GM18508 (cell line): ENCODE measurements around the gene SPTLC2.

Source experiments
- ATAC-seq: cut with Tn5 transposase; IDR thresholded peaks from one replicate; pipeline ENCODE4 v1.9.1; 2021; ENCODE audit warnings: moderate number of reproducible peaks; ENCODE audit not compliant: insufficient read depth, unreplicated experiment

The SPTLC2 gene

GRCh38 chr14:77478029-77478428 lies 138.4 kb downstream of the SPTLC2 start:
- no peak for ATAC-seq

GRCh38 chr14:77475432-77476115 lies 140.9 kb downstream of the SPTLC2 start:
- ATAC-seq, result no peak

- ATAC-seq, result no peak
Observed at GRCh38 chr14:77474479-77475177, 141.8 kb downstream of the SPTLC2 start.

GRCh38 chr14:77473921-77474320 lies 142.5 kb downstream of the SPTLC2 start:
- no peak for ATAC-seq

GRCh38 chr14:77470224-77470870 lies 146.1 kb downstream of the SPTLC2 start:
- ATAC-seq, result no peak

- no peak for ATAC-seq
Observed at GRCh38 chr14:77469539-77469938, 146.9 kb downstream of the SPTLC2 start.

- no peak for ATAC-seq
Observed at GRCh38 chr14:77469067-77469505, 147.4 kb downstream of the SPTLC2 start.

- ATAC-seq, result no peak
Observed at GRCh38 chr14:77467801-77468200, 148.6 kb downstream of the SPTLC2 start.

- no peak for ATAC-seq
Observed at GRCh38 chr14:77459072-77459723, 157.2 kb downstream of the SPTLC2 start.

GRCh38 chr14:77458249-77458950 lies 158.0 kb downstream of the SPTLC2 start:
- peak; percentile 15 for ATAC-seq

- peak; percentile 85 for ATAC-seq
Observed at GRCh38 chr14:77457522-77458248, 158.8 kb downstream of the SPTLC2 start, which contains the start of the genes AHSA1 and VIPAS39. Gene AHSA1, plus strand, starts transcription at chr14:77458093. Its CDS starts 97 bp downstream, at chr14:77458190. Gene VIPAS39, minus strand, starts transcription at chr14:77457601. Its CDS starts 3,499 bp downstream, at chr14:77454102.

- ATAC-seq, result no peak
Observed at GRCh38 chr14:77457115-77457521, 159.3 kb downstream of the SPTLC2 start.
